GM10266 (cell line): Measurements from ENCODE around the gene SPAG5.

Experiments used
- DNase-seq: peaks from one replicate; pipeline ENCODE4 v3.0.0; 2012; ENCODE audit errors: extremely low spot score
- CTCF ChIP-seq: IDR thresholded peaks from 2 replicates; pipeline ENCODE4 v1.5.1; 2012; ENCODE audit warnings: mild to moderate bottlenecking, low read depth; ENCODE audit not compliant: control insufficient read depth, insufficient read depth; ENCODE audit errors: missing control alignments

SPAG5 gene

GRCh38 chr17:28569446-28569845 lies 29.4 kb downstream of the SPAG5 start:
- DNase-seq = no peak
- TF ChIP-seq CTCF = no peak

DNA sequence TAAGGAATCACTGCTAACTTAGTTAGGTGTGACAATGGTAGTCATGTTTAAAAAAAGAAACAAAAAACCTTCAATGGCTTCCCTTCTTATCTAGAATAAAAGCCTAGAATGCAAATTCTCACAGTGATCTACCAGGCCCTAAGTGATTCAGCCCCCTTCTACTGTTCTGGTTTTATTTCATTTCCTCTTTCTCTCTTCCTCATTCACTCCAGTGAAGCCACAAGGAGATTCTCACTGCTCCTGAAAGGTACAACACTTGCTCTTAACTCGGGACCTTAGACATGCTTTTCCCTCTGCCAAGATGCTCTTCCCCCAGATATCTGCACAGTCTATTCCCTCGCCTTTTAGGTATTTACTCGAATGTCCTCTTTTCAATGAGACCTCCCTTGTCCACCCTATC lies 31.2 kb downstream of the SPAG5 start:
- DNase-seq = peak; percentile 60

DNA sequence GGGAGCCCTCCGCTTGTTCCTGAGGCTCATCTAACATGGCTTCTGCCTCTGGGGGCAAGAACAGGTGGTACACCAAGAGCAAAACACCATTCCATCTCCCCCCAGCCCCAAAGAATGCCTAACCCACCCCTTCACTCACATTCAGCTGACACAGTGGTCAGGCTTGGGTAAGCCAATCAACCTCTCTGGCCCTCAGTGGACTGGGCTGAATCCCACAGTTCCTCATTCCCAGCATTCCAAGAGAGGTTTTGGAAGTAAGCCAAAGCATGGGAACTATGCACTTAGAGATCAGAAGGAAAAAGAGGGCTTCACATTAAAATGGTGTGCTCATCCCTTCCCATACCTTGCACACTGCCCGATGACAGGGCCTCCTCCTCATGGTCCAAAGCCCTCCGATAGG lies 35.4 kb downstream of the SPAG5 start:
- DNase-seq = no peak
- no peak for TF ChIP-seq CTCF

More for the DNA sequence above, 31.2 kb downstream of the SPAG5 start:
- TF ChIP-seq CTCF = no peak

- TF ChIP-seq CTCF = no peak
Observed at GRCh38 chr17:28555022-28555421, 43.8 kb downstream of the SPAG5 start.

DNA sequence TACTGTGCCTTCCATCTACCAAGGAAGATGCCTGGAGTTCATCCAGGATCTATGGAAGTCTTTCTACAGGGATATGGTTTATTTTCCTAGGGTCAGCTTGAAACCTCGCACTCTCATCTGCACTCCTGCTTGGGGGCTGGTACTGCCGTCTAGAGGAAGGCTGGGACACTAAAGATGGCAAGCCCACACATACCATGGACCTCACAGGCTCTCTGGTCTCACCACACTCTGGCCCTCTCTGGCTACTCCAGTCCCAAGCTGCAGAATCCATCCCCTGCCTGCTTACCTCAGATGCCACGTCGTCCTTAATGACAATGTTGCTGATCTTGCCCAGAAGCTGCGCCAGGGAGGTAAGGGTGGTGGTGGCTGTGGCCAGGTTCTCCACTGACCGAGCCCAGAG lies 44.3 kb downstream of the SPAG5 start:
- no peak for TF ChIP-seq CTCF
- DNase-seq = no peak

More at GRCh38 chr17:28555022-28555421, 43.8 kb downstream of the SPAG5 start:
- DNase-seq = no peak

DNA sequence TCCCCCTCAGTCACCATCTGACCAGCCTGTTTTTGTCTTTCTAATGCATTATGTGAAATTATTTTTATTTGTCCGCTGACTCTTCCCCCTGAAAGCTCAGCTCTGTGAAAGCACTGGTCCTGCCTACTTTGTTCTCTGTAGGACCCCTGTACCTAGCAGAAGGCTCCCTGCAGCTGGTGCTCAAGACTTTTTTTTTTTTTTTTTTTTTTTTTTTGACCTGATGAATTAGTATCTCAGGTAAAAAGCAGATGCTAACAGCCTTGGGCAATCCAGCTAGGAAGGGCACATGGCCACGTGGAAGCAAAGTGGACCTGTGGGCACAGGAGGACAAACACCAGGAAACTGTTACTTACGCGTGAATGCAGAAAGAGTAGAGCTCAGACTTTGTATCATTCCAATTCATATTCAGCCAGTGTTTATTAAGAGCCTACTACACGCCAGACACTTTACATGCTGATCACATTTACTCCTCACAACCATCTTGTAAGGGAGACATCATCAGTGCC lies 45.8 kb downstream of the SPAG5 start:
- DNase-seq = no peak
- TF ChIP-seq CTCF = no peak

DNA sequence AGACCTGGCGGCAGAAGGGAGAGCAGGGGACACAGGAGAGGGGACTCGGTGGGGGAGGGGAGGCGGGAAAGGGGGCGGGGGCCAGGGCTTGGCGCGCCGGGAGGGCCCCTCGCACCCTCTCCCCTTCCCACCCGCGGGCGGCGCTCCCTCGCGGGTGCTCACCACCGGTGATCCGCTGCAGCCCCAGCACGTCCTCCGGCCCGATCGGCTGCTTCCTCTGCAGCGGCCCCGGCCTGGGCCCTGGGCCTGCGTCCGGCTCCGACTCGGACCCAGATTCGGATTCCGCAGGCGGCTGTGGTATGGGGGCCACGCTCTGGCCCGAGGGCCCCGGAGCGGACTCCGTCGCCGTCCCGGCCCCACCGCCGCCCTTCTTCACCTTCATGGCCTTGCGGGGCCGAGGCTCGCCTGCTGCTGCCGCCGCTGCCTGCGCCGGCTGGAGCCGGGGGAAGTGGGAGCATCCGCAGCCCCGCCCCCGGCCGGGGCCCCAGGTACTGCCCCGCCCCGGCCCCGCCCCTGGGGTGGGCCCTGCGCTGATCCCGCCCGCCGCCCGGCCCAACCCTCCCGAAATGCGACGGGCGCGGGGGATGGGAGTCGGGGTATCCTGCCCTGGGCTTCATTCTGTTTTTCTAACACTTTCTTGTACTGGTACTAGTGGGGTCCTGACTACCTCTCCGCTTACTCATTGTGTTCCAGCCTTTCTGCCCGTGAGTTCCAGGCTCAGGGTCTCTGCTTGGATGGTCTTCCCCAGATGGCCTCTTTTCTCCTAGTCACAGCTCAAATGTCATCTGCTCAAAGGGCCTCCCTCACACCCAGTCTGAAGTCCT lies 46.4 kb downstream of the SPAG5 start, which contains the start of gene UNC119:
Gene UNC119 (minus strand): TSS at position 449 of the 824 bp plus-strand sequence. CDS start 67 bp downstream, at position 382.
- peak; percentile 94 for DNase-seq
- no peak for TF ChIP-seq CTCF
